Upper lobe of left lung (tissue), 4 donors: Measurements from ENCODE around the gene ZDHHC13.

Experiments used
- CTCF ChIP-seq, 6 experiments: fragments of 450-650 bp in 4 of 6; fragments of 200-600 bp in 2 of 6; sonication (generic) in 2 of 6; IDR thresholded peaks; one replicate each; pipeline ENCODE4 v1.5.1; 2016 to 2019; ENCODE audit warnings: antibody characterized with exemption in 6 of 6
- POLR2A ChIP-seq, 4 donors: fragments of 450-650 bp; IDR thresholded peaks; one replicate each; pipeline ENCODE4 v1.5.1; 2016 to 2017; ENCODE audit warnings: antibody characterized with exemption in 4 of 4, mild to moderate bottlenecking in 2 of 4
- POLR2AphosphoS5 ChIP-seq, 2 donors: sonication (generic); formaldehyde crosslinking; IDR thresholded peaks; one replicate each; pipeline ENCODE4 v1.5.1; 2017; ENCODE audit warnings: antibody characterized with exemption in 2 of 2

- TF ChIP-seq CTCF (IDR thresholded peaks at IDR 0.05), result no peak
- no peak for TF ChIP-seq POLR2A (IDR thresholded peaks at IDR 0.05)
- TF ChIP-seq POLR2AphosphoS5 (IDR thresholded peaks at IDR 0.05), result no peak
Observed at GRCh38 chr11:19176629-19177186, 59.7 kb downstream of the ZDHHC13 start.
